ENCODE results near the gene ANKS6. TPM values are rescaled to one million over a fixed set of nuclear protein-coding genes. Genes with fewer than 3 reads are reported as not detected.

Gene ANKS6
- total and polyA plus RNA-seq, 11 donors, result 1.9 to 8.0 (median 3.7) TPM

GRCh38 chr9:98807070-98807813 lies 10.9 kb upstream of the ANKS6 start, which contains the start of gene GALNT12:
Gene GALNT12, plus strand, starts transcription at chr9:98807670. Its CDS starts 29 bp downstream, at chr9:98807699.
- Histone ChIP-seq H3K4me3 (peak within 1 kb of the TSS in 11 of 12 donors; percentile 20 to 62 (median 50)), H3K9me3 (no peaks in the 10 kb centered on the region), H3K4me1 (peaks cover 0 to 16% (median 8%) of the 10 kb centered on the region in 12 donors), H3K27ac (peak within 1 kb of the TSS in 1 of 12 donors; percentile 79), H3K36me3 (no peaks in the 10 kb centered on the region), H3K27me3 (peaks cover 0 to 24% (median 12%) of the 10 kb centered on the region in 9 donors)
- DNase-seq, result no peak
- intact Hi-C loops (cut with DNase I), result no loop called here
- 11 to 65% (median 31%) methylated on average over 10 to 51 of the region's 51 CpGs for WGBS, 4 donors
- ATAC-seq, result peak in 2 of 4 donors; percentile 59 to 63
- TF ChIP-seq POLR2A (IDR thresholded peaks at IDR 0.05) (no peak), CTCF (IDR thresholded peaks at IDR 0.05) (peak in 1 of 12 donors; percentile 8)

GRCh38 chr9:98806394-98807035 lies 10.2 kb upstream of the ANKS6 start:
- 87 to 92% (median 89%) methylated on average over 8 of the region's 8 CpGs for WGBS, 4 donors
- peaks cover 0 to 24% (median 12%) of the 10 kb centered on the region in 9 donors for H3K27me3 ChIP-seq

GRCh38 chr9:98805506-98806272 lies 9.3 kb upstream of the ANKS6 start:
- WGBS, 4 donors, result 71 to 76% (median 72%) methylated on average over 7 to 8 of the region's 8 CpGs
- intact Hi-C loops (cut with DNase I), result no loop called here
- TF ChIP-seq POLR2A (IDR thresholded peaks at IDR 0.05), result no peak
- no peak for TF ChIP-seq CTCF (IDR thresholded peaks at IDR 0.05)
- Histone ChIP-seq H3K27me3 (peaks cover 0 to 24% (median 12%) of the 10 kb centered on the region in 9 donors), H3K9me3 (no peaks in the 10 kb centered on the region), H3K4me1 (peaks cover 0 to 16% (median 8%) of the 10 kb centered on the region in 12 donors), H3K4me3 (no peak overlapping the region), H3K36me3 (no peaks in the 10 kb centered on the region), H3K27ac (peak overlapping the region in 1 of 12 donors; percentile 79)
- ATAC-seq, result peak in 1 of 4 donors; percentile 16
- no peak for DNase-seq

More at GRCh38 chr9:98806394-98807035, 10.2 kb upstream of the ANKS6 start:
- ATAC-seq, result no peak
- Histone ChIP-seq H3K4me1 (peaks cover 0 to 16% (median 8%) of the 10 kb centered on the region in 12 donors), H3K27ac (peak overlapping the region in 1 of 12 donors; percentile 79), H3K36me3 (no peaks in the 10 kb centered on the region), H3K9me3 (no peaks in the 10 kb centered on the region), H3K4me3 (peak overlapping the region in 1 of 12 donors; percentile 62)
- no peak for DNase-seq
- TF ChIP-seq CTCF (IDR thresholded peaks at IDR 0.05) (peak in 2 of 12 donors; percentile 9 to 21), POLR2A (IDR thresholded peaks at IDR 0.05) (no peak)
- intact Hi-C loops (cut with DNase I), result no loop called here
